Measurements from ENCODE around the gene ALKBH5. TPM values are rescaled to one million over a fixed set of nuclear protein-coding genes. Genes with fewer than 3 reads are reported as not detected.

The ALKBH5 gene
- total and polyA plus RNA-seq, 9 of the 15 experiments (the other 6 are each of a cell fraction or from before 2014, with no cell fraction given): 11.4 to 70.0 (median 47.4) TPM

GRCh38 chr17:18190628-18191235 lies 7.1 kb downstream of the ALKBH5 start (continued):
- TF ChIP-seq CSDE1 (IDR thresholded peaks at IDR 0.05) (no peak), HCFC1 (IDR thresholded peaks at IDR 0.05; ENCODE audit: low read depth, low read length) (no peak), SRSF3 (IDR thresholded peaks at IDR 0.05; ENCODE audit: insufficient read depth, low read length) (no peak), ATF1 (CRISPR knock-in tag; IDR thresholded peaks at IDR 0.05) (no peak), ATF1 (tag; IDR thresholded peaks at IDR 0.05) (no peak)

GRCh38 chr17:18191236-18191667 lies 7.6 kb downstream of the ALKBH5 start:
- Histone ChIP-seq H3K27ac (ENCODE audit: extremely low read depth, low read depth, low read length) (no peak overlapping the region; the same call in 2 of the 3 replicates), H2AFZ (ENCODE audit: low read depth, low read length) (no peak overlapping the region), H3K4me2 (ENCODE audit: insufficient read depth, low read length) (no peak overlapping the region), H3K36me3 (ENCODE audit: control insufficient read depth, insufficient read depth, low read length) (peaks cover 81% of the 10 kb centered on the region; the same call in 2 of the 3 replicates), H3K27me3 (ENCODE audit: control insufficient read depth in 2 of 2, insufficient read depth in 2 of 2, low read length in 2 of 2) (no peaks in the 10 kb centered on the region), H4K20me1 (replicated peaks; ENCODE audit: control insufficient read depth, insufficient read depth, low read length) (peaks cover 33% of the 10 kb centered on the region), H3K79me2 (ENCODE audit: control insufficient read depth, insufficient read depth, low read length) (peaks cover 87% of the 10 kb centered on the region), H3K4me3 (no peak overlapping the region), H3K9me1 (ENCODE audit: control insufficient read depth, insufficient read depth, low read length) (no peaks in the 10 kb centered on the region), H3K4me1 (replicated peaks in 1 of 2; ENCODE audit: control insufficient read depth in 2 of 2, insufficient read depth in 2 of 2, low read length in 2 of 2) (peaks cover 11 to 26% of the 10 kb centered on the region in 2 experiments; a peak in 4 of 5 replicates), H3K9ac (ENCODE audit: insufficient read depth in 1 of 2, low read depth in 2 of 2, low read length in 2 of 2) (0 out of 4 replicates have a peak overlapping the region, but pooled peaks of 1 of the 2 experiments have one; percentile 2), H3K9me3 (replicated peaks; ENCODE audit: control insufficient read depth, insufficient read depth, low read depth, low read length) (no peaks in the 10 kb centered on the region)
- no peak for ATAC-seq
- CTCF ChIA-PET (ENCODE audit: low intra/inter-chr PET ratio): no interaction called here
- POLR2A ChIA-PET: interaction anchor here (0.6 to 1.4 kb wide), 3 partner anchors 8 to 32 kb away, joined by 3 to 4 read pairs (median 3); no protein-coding TSS in a partner anchor
- FAIRE-seq: no peak
- 59% methylated on average over 3 of the region's 3 CpGs for WGBS (ENCODE audit: insufficient coverage, low coverage, missing lambda C conversion rate)
- intact Hi-C loops (cut with micrococcal nuclease) (no loop called here), in situ Hi-C loops (cut with MboI) (no loop called here)
- no peak for DNase-seq (ENCODE audit: extremely low read depth in 1 of 4, low spot score in 3 of 4)
- BruUV-seq (replicated peaks): no TSS peak
- TF ChIP-seq PHF8 (IDR thresholded peaks at IDR 0.05; ENCODE audit: borderline replicate concordance, low read length) (no peak), NFXL1 (CRISPR knock-in tag; IDR thresholded peaks at IDR 0.05) (no peak), ZBTB33 (CRISPR knock-in tag; IDR thresholded peaks at IDR 0.05) (no peak), RFX5 (IDR thresholded peaks at IDR 0.05; ENCODE audit: low read depth, low read length) (no peak), ZNF766 (CRISPR knock-in tag; conservative IDR thresholded peaks at IDR 0.05) (no peak), SAFB2 (IDR thresholded peaks at IDR 0.05; ENCODE audit: borderline replicate concordance, low read depth, low read length, severe bottlenecking) (no peak), ZBTB1 (CRISPR knock-in tag; IDR thresholded peaks at IDR 0.05; ENCODE audit: borderline replicate concordance, low read depth) (no peak), MITF (IDR thresholded peaks at IDR 0.05) (no peak), PURB (CRISPR knock-in tag; IDR thresholded peaks at IDR 0.05; ENCODE audit: low read depth) (no peak), SP2 (IDR thresholded peaks at IDR 0.05; ENCODE audit: extremely low read depth, low read depth, low read length, poor library complexity, severe bottlenecking) (no peak), TEAD4 (IDR thresholded peaks at IDR 0.05; ENCODE audit: low read length) (no peak), TEAD4 (CRISPR knock-in tag; IDR thresholded peaks at IDR 0.05; ENCODE audit: borderline replicate concordance) (no peak), TFAP4 (CRISPR knock-in tag; IDR thresholded peaks at IDR 0.05; ENCODE audit: borderline replicate concordance) (no peak)
